NT2/D1 (cell line): ENCODE measurements around the gene SNED1.

Experiments
- YY1 ChIP-seq: IDR thresholded peaks from 2 replicates; pipeline ENCODE4 v1.6.1; 2011; ENCODE audit not compliant: insufficient read length, insufficient read depth
- ZNF274 ChIP-seq: IDR thresholded peaks from 2 replicates; pipeline ENCODE4 v1.6.1; 2011; ENCODE audit warnings: mild to moderate bottlenecking, low read depth, low read length

DNA sequence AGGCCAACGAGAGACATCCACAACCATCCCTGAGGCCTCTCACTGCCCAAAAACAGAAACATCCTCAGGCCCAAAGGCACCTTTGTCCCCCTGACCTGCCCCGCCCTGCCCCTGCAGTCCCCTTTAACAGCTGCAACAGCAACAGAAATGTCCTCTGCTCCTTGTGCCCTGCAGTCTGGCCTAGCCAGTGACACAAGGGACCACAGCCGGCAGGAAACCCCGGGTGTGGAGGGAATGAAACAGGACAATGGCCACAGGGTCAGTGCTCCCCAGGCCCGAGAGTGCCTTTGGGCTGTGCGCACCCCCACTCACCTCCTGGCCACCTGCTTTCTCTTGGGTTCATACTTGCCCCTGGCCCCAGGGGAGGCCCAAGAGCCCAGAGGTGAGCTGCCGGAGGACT lies 35.6 kb downstream of the SNED1 start:
- no peak for TF ChIP-seq YY1
- TF ChIP-seq ZNF274 = no peak
